Activated CD8-positive, alpha-beta memory T cell treated with anti-CD3 and anti-CD28 coated beads, Interleukin-2, amount 50 U/mL, for 1 hour (primary cell): ENCODE results near the gene SOX6.
"Not testable (repeated sequence)": the region's sequence is repeated elsewhere in the genome, so short reads cannot be mapped to it uniquely, and the experiment has no call there.

Experiments used
- DNase-seq: peaks from one replicate; pipeline ENCODE4 v3.0.0-alpha.2; 2020; ENCODE audit errors: extremely low read depth

SOX6 gene

DNA sequence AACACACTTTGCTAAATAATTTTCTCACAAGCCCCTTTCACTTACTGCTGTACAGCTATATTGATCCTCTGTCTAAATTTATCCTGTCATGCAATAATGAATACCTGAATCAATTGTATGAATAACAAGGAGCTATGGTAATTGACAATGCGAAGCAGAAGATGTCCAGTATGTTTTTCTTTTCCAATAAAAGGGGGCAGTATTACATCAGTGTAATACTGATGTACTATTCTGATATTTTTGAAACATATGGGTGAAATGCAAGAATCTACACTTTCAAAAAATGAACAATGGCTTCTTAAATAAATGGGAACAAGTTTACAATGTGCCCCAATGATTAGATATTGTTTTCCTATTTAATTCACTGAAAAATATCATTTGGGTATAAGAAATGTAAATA, 315.1 kb downstream of the SOX6 start:
- DNase-seq = no peak

GRCh38 chr11:16040151-16040550, 316.2 kb downstream of the SOX6 start:
- DNase-seq = no peak

- no peak for DNase-seq
Measured at GRCh38 chr11:16037179-16037578, 319.2 kb downstream of the SOX6 start.

DNA sequence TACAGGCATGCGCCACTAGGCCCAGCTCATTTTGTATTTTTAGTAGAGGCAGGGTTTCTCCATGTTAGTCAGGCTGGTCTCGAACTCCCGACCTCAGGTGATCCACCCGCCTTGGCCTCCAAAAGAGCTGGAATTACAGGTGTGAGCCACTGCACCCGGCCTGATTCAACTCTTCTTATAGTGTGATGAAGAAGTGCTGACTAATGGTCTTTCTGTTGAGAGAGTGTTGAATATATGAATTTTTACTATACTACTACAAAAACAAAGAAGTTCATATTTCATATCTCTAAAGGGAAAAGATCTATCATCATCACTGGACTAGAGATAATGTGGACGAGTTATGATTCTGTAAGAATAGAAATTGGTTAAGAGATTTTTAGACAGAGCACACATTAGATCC, 320.1 kb downstream of the SOX6 start:
- no peak for DNase-seq

DNA sequence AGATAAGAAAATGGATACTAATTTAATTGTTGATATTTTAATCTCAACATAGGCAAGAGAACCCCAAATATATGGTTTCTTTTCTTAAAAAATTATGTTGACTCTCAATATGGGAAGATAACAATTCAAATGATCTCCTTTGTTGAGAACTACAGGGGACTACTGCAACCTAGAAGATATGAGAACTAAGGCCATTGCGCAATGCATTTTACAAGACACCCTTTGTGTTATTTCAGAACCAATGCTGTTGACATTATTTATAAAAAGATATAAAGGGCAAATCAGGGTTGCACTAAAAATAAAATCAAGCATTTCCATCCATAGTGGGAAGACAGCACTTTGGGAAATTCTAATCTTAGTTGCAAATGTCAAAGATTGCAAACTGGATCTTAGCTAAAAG, 322.3 kb downstream of the SOX6 start:
- no peak for DNase-seq

DNA sequence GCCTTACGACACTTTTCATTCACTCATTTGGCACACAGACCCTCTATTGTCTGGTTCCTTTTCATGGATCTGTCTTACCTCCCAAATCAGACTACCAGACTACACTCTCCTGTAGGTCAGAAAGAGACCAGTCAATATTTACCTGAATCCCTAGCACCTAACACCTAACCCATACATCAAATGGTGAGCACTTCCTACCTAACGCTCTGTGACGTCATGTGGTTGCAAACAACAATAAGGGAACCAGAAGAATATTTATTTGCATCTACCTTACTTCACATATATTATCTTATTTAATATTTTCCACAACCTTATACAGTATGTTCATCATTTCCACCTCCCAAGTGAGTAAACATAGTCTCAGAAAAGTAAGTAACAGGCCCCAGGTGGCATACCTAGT, 323.4 kb downstream of the SOX6 start:
- no peak for DNase-seq

GRCh38 chr11:16031210-16031609, 325.1 kb downstream of the SOX6 start:
- DNase-seq = no peak

GRCh38 chr11:16030664-16031063, 325.7 kb downstream of the SOX6 start:
- no peak for DNase-seq

- not testable (repeated sequence) for DNase-seq
Measured at GRCh38 chr11:16029151-16029550, 327.2 kb downstream of the SOX6 start.

DNA sequence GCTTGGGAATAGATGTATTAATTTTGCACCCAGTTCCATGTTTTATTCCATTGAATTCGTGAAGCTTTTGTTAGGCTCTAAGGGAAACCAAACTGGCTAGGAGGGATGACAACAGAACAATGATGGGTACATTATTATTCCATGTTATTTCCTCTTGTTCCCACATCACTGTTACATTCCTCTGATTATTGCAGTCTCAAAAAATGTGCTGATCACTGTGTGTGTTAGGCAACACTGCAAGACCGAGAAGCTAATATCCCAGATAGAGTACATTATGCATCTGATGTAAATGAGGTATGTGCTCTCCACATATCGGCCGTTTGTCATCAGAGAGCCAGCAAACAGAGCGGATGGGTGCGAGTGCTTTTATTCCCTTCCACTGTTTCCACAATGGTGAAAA, 327.9 kb downstream of the SOX6 start:
- DNase-seq = no peak

GRCh38 chr11:16027621-16028020, 328.7 kb downstream of the SOX6 start:
- no peak for DNase-seq

DNA sequence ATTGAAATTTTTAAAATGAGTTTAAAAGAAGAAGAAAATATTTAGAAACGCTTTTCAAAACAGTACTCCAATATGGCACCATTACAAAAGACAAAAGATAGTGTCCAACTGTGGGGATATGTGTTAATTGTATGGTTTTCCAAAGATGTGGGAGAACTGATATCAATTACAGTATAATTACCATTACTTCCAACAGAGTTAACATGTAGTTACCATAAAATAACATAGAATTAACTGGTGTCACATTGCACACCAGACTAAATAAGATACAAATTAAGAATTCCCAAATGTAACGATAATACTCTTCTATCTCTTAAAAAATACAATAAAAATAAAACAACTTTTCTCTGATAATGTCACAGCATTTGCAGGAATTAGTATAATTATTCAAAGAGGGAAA, 329.5 kb downstream of the SOX6 start:
- no peak for DNase-seq

GRCh38 chr11:16018931-16019330, 337.4 kb downstream of the SOX6 start:
- DNase-seq = no peak

DNA sequence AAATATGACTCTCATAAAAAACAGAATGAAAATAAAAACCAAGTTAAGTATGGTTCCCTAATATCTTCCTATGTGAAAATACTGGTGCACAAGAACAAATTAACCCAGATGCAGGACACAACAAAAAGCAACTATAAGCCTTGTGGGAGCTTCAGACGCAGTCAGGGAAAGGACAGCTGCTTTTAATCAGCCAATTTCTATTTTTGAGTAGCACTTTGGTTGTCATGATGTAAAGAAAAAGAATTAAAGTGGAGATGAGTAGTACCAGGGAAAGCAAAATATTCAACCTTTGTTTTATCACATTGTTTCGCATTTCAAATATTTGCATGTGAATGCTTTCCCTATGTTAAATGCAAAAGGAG, 339.9 kb downstream of the SOX6 start:
- DNase-seq = no peak

- DNase-seq = no peak
Measured at GRCh38 chr11:16015741-16016467, 340.4 kb downstream of the SOX6 start.

DNA sequence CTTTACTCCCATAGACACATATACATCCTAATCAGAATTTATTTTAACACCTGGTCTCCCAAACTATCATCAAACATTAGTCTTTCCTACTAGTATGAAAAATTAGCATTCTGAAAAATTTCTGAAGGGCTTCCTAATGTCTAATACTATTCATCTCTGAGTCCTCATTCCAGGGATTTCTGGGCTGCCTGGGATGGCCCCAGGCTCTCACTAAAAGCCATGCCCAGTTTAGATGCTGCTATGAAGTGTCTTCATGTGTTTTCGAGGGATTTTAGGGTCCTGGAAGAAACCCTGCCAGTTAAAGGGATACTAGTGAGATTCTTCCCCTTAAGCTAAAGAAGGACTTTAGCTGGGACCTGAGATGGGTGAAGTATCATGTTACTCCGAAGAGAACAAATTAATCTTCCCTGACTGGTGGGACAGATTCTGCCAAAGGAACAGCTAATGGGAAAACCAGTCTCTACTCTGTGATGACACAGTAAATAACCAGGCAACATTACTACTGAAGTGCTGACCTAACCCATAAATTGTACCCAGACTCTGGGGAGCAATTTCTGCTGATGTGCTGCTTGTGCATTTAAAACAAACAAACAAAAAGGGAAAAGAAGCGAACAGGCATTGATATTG, 342.6 kb downstream of the SOX6 start:
- DNase-seq = no peak

DNA sequence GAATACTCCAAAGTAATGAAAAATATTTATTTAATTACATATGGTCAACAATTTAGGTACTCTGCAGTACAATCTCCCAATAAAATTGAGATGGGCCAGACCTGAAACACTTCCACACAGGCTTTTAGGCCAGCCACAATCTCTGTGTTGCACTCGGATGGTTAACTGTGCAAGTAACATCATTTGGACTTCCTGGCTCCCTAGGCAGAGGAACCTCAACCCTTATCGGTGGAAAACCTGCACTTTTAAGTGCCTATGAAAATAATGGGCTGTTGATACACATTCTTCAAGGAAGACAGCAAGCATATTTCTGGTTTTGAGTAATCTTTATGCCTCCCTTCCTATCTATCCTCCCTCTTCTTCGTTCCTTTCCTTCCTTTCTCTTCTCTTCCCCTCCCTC, 343.1 kb downstream of the SOX6 start:
- no peak for DNase-seq

- no peak for DNase-seq
Measured at GRCh38 chr11:16012125-16012751, 344.1 kb downstream of the SOX6 start.

- DNase-seq = no peak
Measured at GRCh38 chr11:16011396-16011795, 344.9 kb downstream of the SOX6 start.

DNA sequence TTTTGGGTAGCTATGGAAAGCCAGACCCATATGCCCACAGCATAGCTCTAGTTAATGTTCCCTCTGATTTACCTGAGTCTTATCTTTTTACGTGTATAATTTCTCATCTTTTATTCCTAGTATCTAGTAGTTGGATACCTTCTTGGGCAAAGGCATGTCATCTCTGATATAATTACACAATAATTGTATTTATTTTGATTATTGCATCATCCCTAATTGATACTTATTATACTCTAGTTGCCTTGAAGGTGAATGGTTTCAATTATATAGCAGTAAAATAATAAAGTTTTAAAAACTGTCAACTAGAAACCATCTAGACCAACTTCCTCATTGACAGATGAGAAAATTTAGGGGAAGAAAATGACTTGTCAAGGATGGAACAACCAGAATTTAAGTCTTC, 347.3 kb downstream of the SOX6 start:
- DNase-seq = no peak

DNA sequence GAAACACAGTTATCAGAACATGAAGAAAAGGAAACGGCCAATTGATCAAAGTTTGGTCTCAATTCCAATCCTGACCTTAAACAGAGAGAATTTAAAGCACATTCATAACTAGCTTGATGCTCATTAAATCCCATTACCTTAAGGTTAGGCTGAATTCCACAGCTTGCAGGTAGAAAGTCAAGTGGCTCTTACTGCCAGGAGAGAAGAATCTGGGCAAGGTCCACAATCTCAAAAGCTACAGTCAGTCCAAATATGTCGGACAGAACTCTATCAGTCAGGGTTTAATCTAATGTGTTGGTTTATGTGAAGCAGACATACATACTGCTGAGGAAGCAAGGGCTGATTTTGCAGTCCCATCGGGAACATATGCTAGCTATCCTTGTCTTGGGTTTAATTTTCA, 348.8 kb downstream of the SOX6 start:
- DNase-seq = no peak

GRCh38 chr11:16002942-16003341, 353.4 kb downstream of the SOX6 start:
- no peak for DNase-seq

GRCh38 chr11:16001899-16002426, 354.4 kb downstream of the SOX6 start:
- DNase-seq = no peak
